ENCODE measurements around the gene NTNG2. TPM values are rescaled to one million over a fixed set of nuclear protein-coding genes. Genes with fewer than 3 reads are reported as not detected.

Gene NTNG2
- total RNA-seq, 4 donors from 2014 or later = 1.4 to 4.4 TPM; not detected in 2

DNA sequence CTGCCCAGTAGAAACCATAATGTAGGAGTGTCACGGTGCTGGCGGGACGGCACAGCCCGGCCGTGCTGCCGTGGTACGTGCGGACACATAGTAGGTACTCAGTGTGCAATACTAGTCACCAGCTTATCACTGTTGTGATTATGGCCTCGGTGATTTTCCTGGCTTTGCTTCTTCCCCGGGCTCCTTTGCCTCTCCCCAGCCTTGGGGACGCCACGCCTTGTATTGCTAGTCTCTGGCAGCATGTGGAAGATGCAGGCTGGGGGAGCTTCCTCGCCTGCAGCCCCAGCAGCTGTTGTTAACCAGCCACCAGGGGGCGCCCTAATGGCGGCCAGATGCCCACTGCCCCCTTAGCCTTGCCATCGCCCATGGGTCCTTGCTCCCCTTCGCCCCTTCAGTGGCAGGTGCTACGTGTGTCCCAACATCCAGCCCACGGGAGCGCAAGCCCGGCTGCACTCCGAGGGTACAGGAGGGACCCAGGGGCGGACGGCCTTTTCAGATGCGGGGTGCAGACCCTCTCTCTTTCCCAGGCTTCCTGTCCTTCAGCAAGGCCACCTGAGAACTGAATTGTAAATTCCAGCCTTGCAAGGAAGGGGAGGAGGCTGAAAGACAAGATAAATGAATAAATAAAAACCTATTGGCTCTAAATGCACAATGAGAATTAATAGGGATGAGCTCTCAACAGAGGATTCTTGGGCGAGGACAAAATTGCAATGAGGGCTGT, 8.0 kb downstream of the NTNG2 start:
- no peak for TF ChIP-seq POLR2A (IDR thresholded peaks at IDR 0.05)
- TF ChIP-seq, protein P1, sequence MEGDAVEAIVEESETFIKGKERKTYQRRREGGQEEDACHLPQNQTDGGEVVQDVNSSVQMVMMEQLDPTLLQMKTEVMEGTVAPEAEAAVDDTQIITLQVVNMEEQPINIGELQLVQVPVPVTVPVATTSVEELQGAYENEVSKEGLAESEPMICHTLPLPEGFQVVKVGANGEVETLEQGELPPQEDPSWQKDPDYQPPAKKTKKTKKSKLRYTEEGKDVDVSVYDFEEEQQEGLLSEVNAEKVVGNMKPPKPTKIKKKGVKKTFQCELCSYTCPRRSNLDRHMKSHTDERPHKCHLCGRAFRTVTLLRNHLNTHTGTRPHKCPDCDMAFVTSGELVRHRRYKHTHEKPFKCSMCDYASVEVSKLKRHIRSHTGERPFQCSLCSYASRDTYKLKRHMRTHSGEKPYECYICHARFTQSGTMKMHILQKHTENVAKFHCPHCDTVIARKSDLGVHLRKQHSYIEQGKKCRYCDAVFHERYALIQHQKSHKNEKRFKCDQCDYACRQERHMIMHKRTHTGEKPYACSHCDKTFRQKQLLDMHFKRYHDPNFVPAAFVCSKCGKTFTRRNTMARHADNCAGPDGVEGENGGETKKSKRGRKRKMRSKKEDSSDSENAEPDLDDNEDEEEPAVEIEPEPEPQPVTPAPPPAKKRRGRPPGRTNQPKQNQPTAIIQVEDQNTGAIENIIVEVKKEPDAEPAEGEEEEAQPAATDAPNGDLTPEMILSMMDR (IDR thresholded peaks at IDR 0.05) = peak; percentile 59 to 66 (median 61)
- no peaks in the 10 kb centered on the region for H3K4me1 ChIP-seq
- intact Hi-C loops (cut with DNase I; ENCODE audit: low total_unique reads) = no loop called here
- no peak overlapping the region for H3K27ac ChIP-seq
- no peaks in the 10 kb centered on the region for H3K9me3 ChIP-seq
- no peak for DNase-seq
- H3K36me3 ChIP-seq = no peaks in the 10 kb centered on the region
- H3K4me3 ChIP-seq = no peak overlapping the region
- peaks cover 3 to 22% of the 10 kb centered on the region in 2 donors for H3K27me3 ChIP-seq

DNA sequence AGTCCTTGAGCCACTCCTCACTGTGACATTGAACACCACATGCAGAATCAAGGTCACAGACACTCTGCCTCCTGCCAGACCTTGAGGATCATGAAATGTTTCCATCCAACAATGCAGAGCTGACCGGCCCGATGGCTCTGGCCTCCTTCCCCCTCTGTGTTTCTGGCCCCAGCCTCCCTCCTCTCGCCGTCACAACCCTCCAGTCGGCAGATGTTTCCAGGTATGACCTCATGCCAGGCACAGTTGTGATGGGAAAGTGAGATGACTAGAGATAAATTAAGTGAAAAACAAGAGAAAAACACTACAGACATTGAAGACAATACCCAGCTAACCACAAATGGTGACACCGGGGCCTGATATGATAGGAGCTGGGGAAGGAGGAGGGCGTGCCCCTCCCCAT, 9.8 kb downstream of the NTNG2 start:
- no peaks in the 10 kb centered on the region for H3K9me3 ChIP-seq
- no peak overlapping the region for H3K27ac ChIP-seq
- H3K4me1 ChIP-seq = no peaks in the 10 kb centered on the region
- no peak overlapping the region for H3K4me3 ChIP-seq
- intact Hi-C loops (cut with DNase I; ENCODE audit: low total_unique reads) = no loop called here
- peaks cover 0 to 4% of the 10 kb centered on the region in 2 donors for H3K27me3 ChIP-seq
- TF ChIP-seq, protein P1 (IDR thresholded peaks at IDR 0.05) = no peak
- no peak for TF ChIP-seq POLR2A (IDR thresholded peaks at IDR 0.05)
- no peaks in the 10 kb centered on the region for H3K36me3 ChIP-seq
- no peak for DNase-seq

DNA sequence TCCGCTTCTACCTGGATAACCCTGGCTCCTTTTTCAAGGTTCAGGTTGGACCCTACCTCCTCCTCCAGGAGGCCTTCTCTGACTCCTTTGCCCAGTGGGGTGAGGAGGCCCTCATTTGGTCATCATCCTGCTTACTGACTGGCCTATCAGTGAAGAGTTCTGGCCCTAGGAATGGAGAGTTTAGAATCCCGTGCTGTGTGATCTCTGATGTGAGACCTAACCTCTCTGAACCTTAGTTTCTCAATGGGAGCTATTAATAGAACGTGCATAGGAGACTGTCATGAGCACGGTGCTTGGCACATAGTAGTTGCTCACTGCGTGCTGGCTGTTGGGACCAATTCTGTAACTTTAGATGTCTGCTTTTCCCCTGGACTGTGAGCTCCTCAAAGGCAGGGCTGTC, 10.3 kb downstream of the NTNG2 start:
- no peak for DNase-seq
- Histone ChIP-seq H3K27ac (no peak overlapping the region), H3K4me3 (no peak overlapping the region), H3K36me3 (no peaks in the 10 kb centered on the region), H3K9me3 (no peaks in the 10 kb centered on the region), H3K4me1 (no peaks in the 10 kb centered on the region), H3K27me3 (no peaks in the 10 kb centered on the region)
- intact Hi-C loops (cut with DNase I; ENCODE audit: low total_unique reads) = no loop called here
- no peak for TF ChIP-seq POLR2A (IDR thresholded peaks at IDR 0.05)
- TF ChIP-seq, protein P1 (IDR thresholded peaks at IDR 0.05) = no peak

DNA sequence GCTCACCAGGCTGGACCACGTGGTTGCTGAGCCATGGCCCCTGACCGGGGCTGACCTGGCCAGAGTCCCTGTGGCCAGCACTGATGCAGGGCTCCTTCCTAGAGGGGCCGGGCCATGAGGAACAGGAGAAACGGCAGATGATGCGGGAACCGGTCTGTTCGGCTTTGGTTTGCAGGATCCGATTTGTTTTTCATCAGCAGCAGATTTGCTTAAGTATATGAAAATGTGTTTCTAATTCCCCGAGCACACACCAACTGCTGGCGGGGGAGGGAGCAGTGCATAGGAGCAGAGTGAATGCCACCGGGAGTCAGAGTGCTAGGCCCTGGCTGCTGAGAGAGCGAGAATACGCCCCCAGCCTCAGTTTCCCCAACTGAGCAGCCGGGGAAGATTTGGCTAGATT, 13.6 kb downstream of the NTNG2 start:
- Histone ChIP-seq H3K4me1 (no peaks in the 10 kb centered on the region), H3K36me3 (no peaks in the 10 kb centered on the region), H3K9me3 (no peaks in the 10 kb centered on the region), H3K27ac (no peak overlapping the region), H3K4me3 (no peak overlapping the region), H3K27me3 (no peaks in the 10 kb centered on the region)
- intact Hi-C loops (cut with DNase I; ENCODE audit: low total_unique reads) = no loop called here
- DNase-seq = no peak
- TF ChIP-seq, protein P1 (IDR thresholded peaks at IDR 0.05) = no peak
- TF ChIP-seq POLR2A (IDR thresholded peaks at IDR 0.05) = no peak

DNA sequence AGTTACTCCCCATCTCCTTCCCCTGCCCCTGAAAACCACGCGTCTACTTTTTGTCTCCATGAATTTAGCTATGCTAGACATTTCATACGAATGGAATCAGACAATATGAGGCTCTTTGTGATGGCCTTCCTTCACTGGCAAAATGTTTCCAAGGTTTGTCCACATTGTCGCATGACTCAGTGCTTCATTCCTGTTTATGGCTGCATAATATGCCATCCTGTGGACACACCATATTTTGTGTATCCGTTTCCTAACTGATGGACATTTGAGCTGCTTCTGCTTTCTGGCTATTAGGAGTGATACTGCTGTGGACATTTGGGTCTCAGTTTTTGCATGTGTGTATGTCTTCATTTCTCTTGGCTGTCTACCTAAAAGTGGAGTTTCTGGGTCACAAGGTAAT, 14.5 kb downstream of the NTNG2 start:
- TF ChIP-seq, protein P1 (IDR thresholded peaks at IDR 0.05) = no peak
- no peaks in the 10 kb centered on the region for H3K27me3 ChIP-seq
- H3K27ac ChIP-seq = no peak overlapping the region
- DNase-seq = no peak
- intact Hi-C loops (cut with DNase I; ENCODE audit: low total_unique reads) = no loop called here
- no peak overlapping the region for H3K4me3 ChIP-seq
- H3K9me3 ChIP-seq = no peaks in the 10 kb centered on the region
- H3K36me3 ChIP-seq = no peaks in the 10 kb centered on the region
- H3K4me1 ChIP-seq = no peaks in the 10 kb centered on the region
